ENCODE results near the gene CAPN5.
"Not testable (repeated sequence)": the region's sequence is repeated elsewhere in the genome, so short reads cannot be mapped to it uniquely, and the experiment has no call there.

Gene CAPN5

DNA sequence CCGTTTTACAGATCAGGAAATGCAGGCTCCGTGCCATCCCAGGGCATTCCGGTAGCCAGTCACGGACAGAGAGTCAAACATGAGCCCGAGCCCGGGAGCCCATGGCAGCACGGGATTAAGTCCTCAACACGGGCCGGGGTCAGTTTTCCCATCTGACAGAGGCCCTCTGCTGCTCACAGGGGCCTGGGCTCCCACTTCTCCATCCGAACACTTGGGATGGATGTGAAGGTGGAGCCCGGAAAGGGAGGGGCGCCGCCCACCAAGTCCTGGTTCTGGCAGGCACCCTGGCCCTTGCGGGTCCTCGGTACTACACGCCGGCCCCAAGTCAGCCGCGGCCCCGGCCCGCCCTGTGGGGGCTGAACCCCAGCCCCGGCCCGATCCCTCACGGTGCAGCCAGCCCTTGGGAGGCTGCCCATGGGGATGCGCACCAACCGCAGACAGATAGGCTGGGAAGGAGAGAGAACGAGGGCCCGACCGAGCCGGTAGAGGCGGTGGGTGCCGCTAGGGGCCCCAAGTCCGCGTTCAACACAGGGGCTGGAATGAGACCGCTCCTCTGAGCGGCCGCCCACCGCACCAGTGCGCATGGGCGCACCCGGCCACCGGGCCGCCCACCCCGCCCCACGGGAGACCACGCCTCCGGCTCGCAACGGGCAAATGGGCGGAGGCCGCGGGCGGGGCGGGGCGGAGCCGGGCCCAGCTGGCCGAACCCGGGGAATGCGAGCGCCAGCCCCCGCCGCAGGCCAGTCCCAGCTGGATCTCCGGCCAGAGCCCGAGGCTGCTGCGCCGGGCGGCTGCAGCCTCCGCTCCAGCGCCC is at the start of gene CAPN5:
Gene CAPN5, plus strand, starts transcription at position 743 of the 814 bp plus-strand sequence. CDS start 17,916 bp downstream, outside the sequence.
- Mint-ChIP-seq H3K27ac (peak within 1 kb of the TSS; percentile 84), H3K4me1 (peaks cover 42% of the 10 kb centered on the region), H3K9me3 (peaks cover 8% of the 10 kb centered on the region), H3K36me3 (ENCODE audit: low read depth) (no peaks in the 10 kb centered on the region), H3K27me3 (ENCODE audit: low read depth, poor library complexity) (peaks cover 7% of the 10 kb centered on the region), H3K4me3 (peak within 1 kb of the TSS; percentile 91)
- DNase-seq, result peak; percentile 98
- TF ChIP-seq, protein P1, sequence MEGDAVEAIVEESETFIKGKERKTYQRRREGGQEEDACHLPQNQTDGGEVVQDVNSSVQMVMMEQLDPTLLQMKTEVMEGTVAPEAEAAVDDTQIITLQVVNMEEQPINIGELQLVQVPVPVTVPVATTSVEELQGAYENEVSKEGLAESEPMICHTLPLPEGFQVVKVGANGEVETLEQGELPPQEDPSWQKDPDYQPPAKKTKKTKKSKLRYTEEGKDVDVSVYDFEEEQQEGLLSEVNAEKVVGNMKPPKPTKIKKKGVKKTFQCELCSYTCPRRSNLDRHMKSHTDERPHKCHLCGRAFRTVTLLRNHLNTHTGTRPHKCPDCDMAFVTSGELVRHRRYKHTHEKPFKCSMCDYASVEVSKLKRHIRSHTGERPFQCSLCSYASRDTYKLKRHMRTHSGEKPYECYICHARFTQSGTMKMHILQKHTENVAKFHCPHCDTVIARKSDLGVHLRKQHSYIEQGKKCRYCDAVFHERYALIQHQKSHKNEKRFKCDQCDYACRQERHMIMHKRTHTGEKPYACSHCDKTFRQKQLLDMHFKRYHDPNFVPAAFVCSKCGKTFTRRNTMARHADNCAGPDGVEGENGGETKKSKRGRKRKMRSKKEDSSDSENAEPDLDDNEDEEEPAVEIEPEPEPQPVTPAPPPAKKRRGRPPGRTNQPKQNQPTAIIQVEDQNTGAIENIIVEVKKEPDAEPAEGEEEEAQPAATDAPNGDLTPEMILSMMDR (IDR thresholded peaks at IDR 0.05), result peak; percentile 37

DNA sequence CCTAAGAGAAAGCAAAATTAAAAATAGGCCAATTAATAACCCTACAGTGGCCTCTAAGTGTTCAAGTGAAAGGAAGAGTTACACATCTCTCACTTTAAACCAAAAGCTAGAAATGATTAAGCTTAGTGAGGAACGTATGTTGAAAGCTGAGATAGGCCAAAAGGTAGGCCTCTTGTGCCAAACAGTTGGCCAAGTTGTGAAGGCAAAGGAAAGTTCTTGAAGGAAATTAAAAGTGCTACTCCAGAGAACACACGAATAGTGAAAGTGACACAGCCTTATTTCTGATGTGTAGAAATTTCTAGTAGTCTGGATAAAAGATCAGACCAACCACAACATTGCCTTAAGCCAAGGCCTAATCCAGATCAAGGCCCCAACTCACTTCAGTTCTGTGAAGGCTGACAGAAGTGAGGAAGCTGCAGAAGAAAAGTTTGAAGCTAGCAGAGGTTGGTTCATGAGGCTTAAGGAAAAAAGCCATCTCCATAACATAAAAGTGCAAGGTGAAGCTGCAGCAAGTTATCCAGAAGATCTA is 48.3 kb upstream of the CAPN5 start:
- not testable (repeated sequence) for H3K27ac Mint-ChIP-seq; H3K27me3 Mint-ChIP-seq (ENCODE audit: low read depth, poor library complexity); H3K4me3 Mint-ChIP-seq; DNase-seq; H3K9me3 Mint-ChIP-seq
- H3K36me3 Mint-ChIP-seq (ENCODE audit: low read depth), result peaks cover 26% of the 10 kb centered on the region
- peaks cover 18% of the 10 kb centered on the region for H3K4me1 Mint-ChIP-seq

DNA sequence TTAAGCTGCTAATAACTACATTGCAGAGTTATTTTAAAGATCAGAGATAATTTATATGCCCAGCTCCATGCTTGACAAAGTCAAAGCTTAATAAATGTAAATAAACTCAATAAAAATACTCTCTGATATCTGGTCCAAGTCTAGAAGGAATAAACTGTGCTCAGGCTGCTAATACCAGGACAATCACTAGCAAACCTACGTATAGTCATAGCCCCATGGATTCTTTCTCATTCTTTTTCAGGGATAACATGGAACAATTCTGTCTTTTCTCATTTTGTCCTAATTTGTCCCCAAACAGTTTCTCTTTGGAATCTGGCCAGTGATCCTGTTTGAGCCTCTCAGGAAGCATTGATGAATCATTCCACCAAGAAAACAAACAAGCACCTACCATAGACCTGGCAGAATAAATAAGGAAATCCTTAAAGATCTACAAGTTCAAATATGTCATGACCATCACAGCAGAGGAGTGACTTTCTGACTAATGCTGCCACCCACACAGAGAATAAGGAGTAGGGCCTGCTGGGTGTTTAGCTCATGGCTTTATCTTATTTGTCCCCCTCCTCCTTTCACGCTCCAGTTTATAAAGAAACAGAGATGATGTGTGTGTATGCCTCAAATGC is 46.7 kb upstream of the CAPN5 start:
- Mint-ChIP-seq H3K4me1 (peaks cover 18% of the 10 kb centered on the region), H3K27me3 (ENCODE audit: low read depth, poor library complexity) (peaks cover 3% of the 10 kb centered on the region), H3K9me3 (no peaks in the 10 kb centered on the region), H3K27ac (no peak overlapping the region), H3K36me3 (ENCODE audit: low read depth) (peaks cover 26% of the 10 kb centered on the region), H3K4me3 (no peak overlapping the region)
- DNase-seq, result no peak
- TF ChIP-seq, protein P1 (IDR thresholded peaks at IDR 0.05), result no peak

DNA sequence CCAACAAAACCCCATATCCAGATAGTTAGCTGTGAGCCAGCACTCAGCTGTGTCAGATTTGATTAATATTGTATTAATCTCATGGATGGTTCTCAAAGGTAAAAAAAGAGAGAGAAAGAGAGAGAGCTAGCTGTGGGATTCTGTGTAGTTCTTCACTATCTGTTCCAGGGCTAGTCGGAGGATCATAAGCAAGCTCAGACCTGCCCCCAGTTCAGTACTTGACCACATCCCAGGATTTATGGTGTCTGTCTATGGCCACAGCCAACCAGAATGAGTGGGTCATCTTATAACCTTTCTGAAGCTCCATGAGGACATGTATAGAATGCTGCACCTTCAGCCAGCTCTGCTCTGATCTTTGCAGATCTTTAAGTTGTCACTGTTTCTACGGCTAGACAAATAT is 46.0 kb upstream of the CAPN5 start:
- H3K4me1 Mint-ChIP-seq, result peaks cover 13% of the 10 kb centered on the region
- peaks cover 26% of the 10 kb centered on the region for H3K36me3 Mint-ChIP-seq (ENCODE audit: low read depth)
- no peak overlapping the region for H3K4me3 Mint-ChIP-seq
- peaks cover 3% of the 10 kb centered on the region for H3K27me3 Mint-ChIP-seq (ENCODE audit: low read depth, poor library complexity)
- H3K9me3 Mint-ChIP-seq, result no peaks in the 10 kb centered on the region
- TF ChIP-seq, protein P1 (IDR thresholded peaks at IDR 0.05), result no peak
- no peak for DNase-seq
- no peak overlapping the region for H3K27ac Mint-ChIP-seq

DNA sequence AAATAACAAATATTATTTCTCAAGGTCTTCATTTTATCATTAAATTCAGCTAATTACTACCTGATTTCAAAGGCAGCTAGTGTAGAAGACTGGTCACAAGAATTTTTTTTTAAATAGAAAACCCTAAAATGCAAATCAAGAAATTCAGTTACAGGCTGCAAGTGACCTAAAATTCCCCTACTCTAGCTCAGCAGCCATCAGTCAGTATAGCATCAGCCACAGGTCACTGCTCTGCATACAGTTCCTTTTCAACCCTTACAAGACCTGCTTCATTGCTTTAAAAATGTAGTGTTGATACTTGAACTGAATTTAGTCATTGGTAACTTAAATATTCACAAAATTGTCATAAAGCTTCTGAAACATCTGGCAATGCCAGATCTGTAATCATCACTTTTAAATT is 42.0 kb upstream of the CAPN5 start:
- H3K36me3 Mint-ChIP-seq (ENCODE audit: low read depth), result peaks cover 5% of the 10 kb centered on the region
- H3K9me3 Mint-ChIP-seq, result no peaks in the 10 kb centered on the region
- no peak for DNase-seq
- peaks cover 12% of the 10 kb centered on the region for H3K4me1 Mint-ChIP-seq
- H3K27me3 Mint-ChIP-seq (ENCODE audit: low read depth, poor library complexity), result peaks cover 3% of the 10 kb centered on the region
- no peak overlapping the region for H3K4me3 Mint-ChIP-seq
- no peak overlapping the region for H3K27ac Mint-ChIP-seq
- TF ChIP-seq, protein P1 (IDR thresholded peaks at IDR 0.05), result no peak

DNA sequence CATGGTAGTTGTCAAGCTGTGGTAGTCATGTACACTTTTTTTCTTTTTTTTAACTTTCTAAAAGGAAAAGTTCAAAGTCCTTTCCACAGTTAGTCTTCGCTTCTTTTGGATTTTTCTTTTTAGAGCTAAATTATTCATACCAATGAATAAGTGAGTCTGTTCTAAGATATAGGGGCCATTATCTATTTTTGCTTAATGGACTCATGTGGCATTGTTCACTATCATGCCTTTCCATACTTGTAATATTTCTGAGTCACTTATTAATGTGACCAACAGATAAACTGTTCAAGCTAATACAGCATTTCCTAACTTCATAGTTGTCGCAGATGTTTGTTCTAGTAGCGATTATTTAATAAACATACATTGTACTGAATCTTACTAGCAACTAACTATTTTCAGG is 40.5 kb upstream of the CAPN5 start:
- TF ChIP-seq, protein P1 (IDR thresholded peaks at IDR 0.05), result no peak
- Mint-ChIP-seq H3K4me3 (no peak overlapping the region), H3K4me1 (no peaks in the 10 kb centered on the region), H3K9me3 (no peaks in the 10 kb centered on the region), H3K36me3 (ENCODE audit: low read depth) (no peaks in the 10 kb centered on the region), H3K27ac (no peak overlapping the region), H3K27me3 (ENCODE audit: low read depth, poor library complexity) (peaks cover 6% of the 10 kb centered on the region)
- DNase-seq, result no peak
